HEK293 (cell line): ENCODE measurements around the gene LZTR1.

Experiments used
- SP7 ChIP-seq: fragments of 450-650 bp; formaldehyde crosslinking; IDR thresholded peaks from 2 replicates; pipeline ENCODE4 v1.5.1; 2016; ENCODE audit warnings: missing biosample characterization, missing genetic modification characterization
- ZBTB17 ChIP-seq: fragments of 450-650 bp; formaldehyde crosslinking; IDR thresholded peaks from 2 replicates; pipeline ENCODE4 v1.5.1; 2016; ENCODE audit warnings: missing biosample characterization, missing genetic modification characterization
- ZNF16 ChIP-seq: fragments of 450-650 bp; formaldehyde crosslinking; IDR thresholded peaks from 2 replicates; pipeline ENCODE4 v1.5.1; 2016; ENCODE audit warnings: low read depth, missing biosample characterization, missing genetic modification characterization
- ZNF391 ChIP-seq: fragments of 450-650 bp; formaldehyde crosslinking; IDR thresholded peaks from 2 replicates; pipeline ENCODE4 v1.5.1; 2016; ENCODE audit warnings: low read depth, missing biosample characterization, missing genetic modification characterization, borderline replicate concordance
- TF ChIP-seq, protein P1 (sequence below): fragments of 450-650 bp; formaldehyde crosslinking; IDR thresholded peaks from 2 replicates; pipeline ENCODE4 v1.5.1; 2016; ENCODE audit warnings: missing biosample characterization, missing genetic modification characterization

GRCh38 chr22:20978419-20978818 lies 3.7 kb upstream of the LZTR1 start:
- TF ChIP-seq, protein P1, sequence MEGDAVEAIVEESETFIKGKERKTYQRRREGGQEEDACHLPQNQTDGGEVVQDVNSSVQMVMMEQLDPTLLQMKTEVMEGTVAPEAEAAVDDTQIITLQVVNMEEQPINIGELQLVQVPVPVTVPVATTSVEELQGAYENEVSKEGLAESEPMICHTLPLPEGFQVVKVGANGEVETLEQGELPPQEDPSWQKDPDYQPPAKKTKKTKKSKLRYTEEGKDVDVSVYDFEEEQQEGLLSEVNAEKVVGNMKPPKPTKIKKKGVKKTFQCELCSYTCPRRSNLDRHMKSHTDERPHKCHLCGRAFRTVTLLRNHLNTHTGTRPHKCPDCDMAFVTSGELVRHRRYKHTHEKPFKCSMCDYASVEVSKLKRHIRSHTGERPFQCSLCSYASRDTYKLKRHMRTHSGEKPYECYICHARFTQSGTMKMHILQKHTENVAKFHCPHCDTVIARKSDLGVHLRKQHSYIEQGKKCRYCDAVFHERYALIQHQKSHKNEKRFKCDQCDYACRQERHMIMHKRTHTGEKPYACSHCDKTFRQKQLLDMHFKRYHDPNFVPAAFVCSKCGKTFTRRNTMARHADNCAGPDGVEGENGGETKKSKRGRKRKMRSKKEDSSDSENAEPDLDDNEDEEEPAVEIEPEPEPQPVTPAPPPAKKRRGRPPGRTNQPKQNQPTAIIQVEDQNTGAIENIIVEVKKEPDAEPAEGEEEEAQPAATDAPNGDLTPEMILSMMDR (tag by site-specific recombination) = no peak
- no peak for TF ChIP-seq ZNF16 (tag by site-specific recombination)
- TF ChIP-seq ZNF391 (tag by site-specific recombination) = no peak
- TF ChIP-seq ZBTB17 (tag by site-specific recombination) = no peak
- no peak for TF ChIP-seq SP7 (tag by site-specific recombination)
